ENCODE measurements around the gene SLC30A1. TPM values are rescaled to one million over a fixed set of nuclear protein-coding genes. Genes with fewer than 3 reads are reported as not detected.
A peak's percentile ranks its signal among the peaks of the same experiment; 100 is the strongest.

Gene SLC30A1
- total and polyA plus RNA-seq, 4 donors = 6.1 to 24.4 (median 12.4) TPM

- H3K27ac ChIP-seq (ENCODE audit: low read depth in 1 of 2, low read length in 2 of 2) = no peak overlapping the region
- no peaks in the 10 kb centered on the region for H3K4me1 ChIP-seq (ENCODE audit: control insufficient read depth in 1 of 2, insufficient read depth in 2 of 2, low read length in 2 of 2)
- no peaks in the 10 kb centered on the region for H3K36me3 ChIP-seq (ENCODE audit: control insufficient read depth in 1 of 2, insufficient read depth in 2 of 2, low read length in 1 of 2)
- DNase-seq = no peak
- no peak for ATAC-seq (ENCODE audit: low FRiP score)
- 81 to 83% methylated on average over 8 of the region's 8 CpGs for WGBS, 2 donors
- no peaks in the 10 kb centered on the region for H3K27me3 ChIP-seq (ENCODE audit: control insufficient read depth in 1 of 2, insufficient read depth in 2 of 2, low read length in 1 of 2)
- H3K4me3 ChIP-seq (ENCODE audit: low read length in 2 of 2) = no peak overlapping the region
- no peaks in the 10 kb centered on the region for H3K9me3 ChIP-seq (ENCODE audit: control insufficient read depth, low read length)
- intact Hi-C loops (cut with DNase I) = no loop called here
These were observed 40.4 kb upstream of the SLC30A1 start for GRCh38 chr1:211619033-211619996.

GRCh38 chr1:211616965-211617297 is 38.0 kb upstream of the SLC30A1 start:
- Histone ChIP-seq H3K4me3 (ENCODE audit: low read length in 2 of 2) (no peak overlapping the region), H3K4me1 (ENCODE audit: control insufficient read depth in 1 of 2, insufficient read depth in 2 of 2, low read length in 2 of 2) (no peaks in the 10 kb centered on the region), H3K27ac (ENCODE audit: low read depth in 1 of 2, low read length in 2 of 2) (peak overlapping the region; percentile 1 to 55), H3K27me3 (ENCODE audit: control insufficient read depth in 1 of 2, insufficient read depth in 2 of 2, low read length in 1 of 2) (no peaks in the 10 kb centered on the region), H3K9me3 (ENCODE audit: control insufficient read depth, low read length) (no peaks in the 10 kb centered on the region), H3K36me3 (ENCODE audit: control insufficient read depth in 1 of 2, insufficient read depth in 2 of 2, low read length in 1 of 2) (no peaks in the 10 kb centered on the region)
- WGBS, 2 donors = 48 to 49% methylated on average over 5 of the region's 5 CpGs
- DNase-seq = no peak
- intact Hi-C loops (cut with DNase I) = no loop called here
- no peak for ATAC-seq (ENCODE audit: low FRiP score)

GRCh38 chr1:211616231-211616964 is 37.4 kb upstream of the SLC30A1 start:
- Histone ChIP-seq H3K9me3 (ENCODE audit: control insufficient read depth, low read length) (no peaks in the 10 kb centered on the region), H3K36me3 (ENCODE audit: control insufficient read depth in 1 of 2, insufficient read depth in 2 of 2, low read length in 1 of 2) (no peaks in the 10 kb centered on the region), H3K27me3 (ENCODE audit: control insufficient read depth in 1 of 2, insufficient read depth in 2 of 2, low read length in 1 of 2) (no peaks in the 10 kb centered on the region), H3K27ac (ENCODE audit: low read depth in 1 of 2, low read length in 2 of 2) (peak overlapping the region; percentile 1 to 55), H3K4me3 (ENCODE audit: low read length in 2 of 2) (no peak overlapping the region), H3K4me1 (ENCODE audit: control insufficient read depth in 1 of 2, insufficient read depth in 2 of 2, low read length in 2 of 2) (no peaks in the 10 kb centered on the region)
- ATAC-seq (ENCODE audit: low FRiP score) (peak; percentile 72), DNase-seq (peak; percentile 88 to 92)
- WGBS, 2 donors = 19 to 23% methylated on average over 13 of the region's 13 CpGs
- intact Hi-C loops (cut with DNase I) = no loop called here

- no peak for ATAC-seq (ENCODE audit: low FRiP score)
- H3K27me3 ChIP-seq (ENCODE audit: control insufficient read depth in 1 of 2, insufficient read depth in 2 of 2, low read length in 1 of 2) = no peaks in the 10 kb centered on the region
- H3K4me1 ChIP-seq (ENCODE audit: control insufficient read depth in 1 of 2, insufficient read depth in 2 of 2, low read length in 2 of 2) = no peaks in the 10 kb centered on the region
- intact Hi-C loops (cut with DNase I) = loop anchor here in 1 of 2 donors (5.0 kb wide), 1 partner anchor 37 kb away; the partner anchor contains the start of gene SLC30A1
- DNase-seq = no peak
- WGBS, 2 donors = 93 to 94% methylated on average over 11 of the region's 11 CpGs
- no peaks in the 10 kb centered on the region for H3K36me3 ChIP-seq (ENCODE audit: control insufficient read depth in 1 of 2, insufficient read depth in 2 of 2, low read length in 1 of 2)
- no peak overlapping the region for H3K4me3 ChIP-seq (ENCODE audit: low read length in 2 of 2)
- H3K9me3 ChIP-seq (ENCODE audit: control insufficient read depth, low read length) = no peaks in the 10 kb centered on the region
- no peak overlapping the region for H3K27ac ChIP-seq (ENCODE audit: low read depth in 1 of 2, low read length in 2 of 2)
These were observed 35.7 kb upstream of the SLC30A1 start for GRCh38 chr1:211614615-211615014.

DNA sequence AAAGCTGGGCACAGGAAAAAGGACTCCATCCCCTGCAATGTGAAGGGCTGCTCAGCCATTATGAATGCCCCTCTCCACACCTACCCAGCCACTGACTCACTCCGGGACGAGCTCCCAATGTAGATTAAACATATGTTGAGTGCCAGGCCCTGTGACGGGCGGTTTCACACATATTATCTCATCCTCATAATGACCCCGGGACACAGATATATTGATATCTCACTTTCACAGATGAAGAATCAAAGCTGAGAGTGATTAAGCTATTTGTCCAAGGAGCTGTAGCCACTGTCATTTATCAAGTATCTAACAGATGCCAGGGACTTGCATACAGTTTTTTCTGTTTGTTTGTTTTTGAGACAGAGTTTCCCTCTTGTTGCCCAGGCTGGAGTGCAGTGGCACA is 35.0 kb upstream of the SLC30A1 start:
- H3K36me3 ChIP-seq (ENCODE audit: control insufficient read depth in 1 of 2, insufficient read depth in 2 of 2, low read length in 1 of 2) = no peaks in the 10 kb centered on the region
- WGBS, 2 donors = 42 to 57% methylated on average over 5 of the region's 5 CpGs

DNA sequence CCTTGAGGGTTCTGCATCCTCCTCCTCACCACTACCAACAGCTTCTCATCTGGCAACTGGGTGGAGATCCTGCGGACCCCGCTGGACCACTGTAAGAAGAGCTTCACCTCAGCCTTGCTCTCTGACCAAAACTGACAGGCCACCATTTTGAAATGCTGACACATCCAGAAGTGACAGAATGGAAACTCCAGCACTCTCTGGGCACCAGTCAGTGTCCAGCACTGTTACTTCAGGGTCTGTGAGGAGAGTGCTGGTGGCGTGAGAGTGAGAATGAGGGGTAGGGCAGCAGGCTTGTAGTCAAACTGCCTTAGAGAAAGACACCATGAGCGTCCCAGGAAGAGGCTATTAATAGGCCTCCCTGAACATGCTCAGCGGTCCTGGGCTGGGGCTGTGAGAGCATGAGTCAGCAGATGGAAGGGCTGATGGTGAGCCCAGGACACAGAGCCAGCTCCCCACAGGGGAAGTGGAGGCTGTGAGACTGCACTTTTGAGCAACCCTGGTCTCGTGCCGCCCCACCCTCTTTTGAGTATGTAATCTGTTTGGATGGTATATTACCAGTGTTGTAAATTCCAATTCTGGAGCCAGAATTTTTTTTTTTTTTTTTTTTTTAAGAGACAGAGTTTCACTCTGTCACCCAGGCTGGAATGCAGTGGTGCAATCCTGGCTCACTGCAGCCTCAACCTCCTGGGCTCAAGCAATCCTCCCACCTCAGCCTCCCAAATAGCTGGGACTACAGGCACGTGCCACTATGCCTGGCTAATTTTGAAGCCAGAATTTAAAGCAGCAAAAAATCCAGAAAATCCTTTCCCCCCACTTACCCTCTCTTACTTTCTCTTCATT is 34.4 kb upstream of the SLC30A1 start:
- no peaks in the 10 kb centered on the region for H3K36me3 ChIP-seq (ENCODE audit: control insufficient read depth in 1 of 2, insufficient read depth in 2 of 2, low read length in 1 of 2)
- intact Hi-C loops (cut with DNase I) = loop anchor here (2.0 to 5.0 kb wide), 2 partner anchors 33 to 36 kb away; partner anchors contain the start of gene SLC30A1 (in 1 of the 2)
- ATAC-seq (ENCODE audit: low FRiP score) (peak; percentile 89), DNase-seq (peak; percentile 93 to 95)
- H3K9me3 ChIP-seq (ENCODE audit: control insufficient read depth, low read length) = no peaks in the 10 kb centered on the region
- no peaks in the 10 kb centered on the region for H3K27me3 ChIP-seq (ENCODE audit: control insufficient read depth in 1 of 2, insufficient read depth in 2 of 2, low read length in 1 of 2)
- H3K27ac ChIP-seq (ENCODE audit: low read depth in 1 of 2, low read length in 2 of 2) = peak overlapping the region in 1 of 2 donors; percentile 65
- 45 to 46% methylated on average over 8 of the region's 8 CpGs for WGBS, 2 donors
- no peaks in the 10 kb centered on the region for H3K4me1 ChIP-seq (ENCODE audit: control insufficient read depth in 1 of 2, insufficient read depth in 2 of 2, low read length in 2 of 2)
- H3K4me3 ChIP-seq (ENCODE audit: low read length in 2 of 2) = no peak overlapping the region

More for the DNA sequence above, 35.0 kb upstream of the SLC30A1 start:
- Histone ChIP-seq H3K4me1 (ENCODE audit: control insufficient read depth in 1 of 2, insufficient read depth in 2 of 2, low read length in 2 of 2) (no peaks in the 10 kb centered on the region), H3K9me3 (ENCODE audit: control insufficient read depth, low read length) (no peaks in the 10 kb centered on the region), H3K27me3 (ENCODE audit: control insufficient read depth in 1 of 2, insufficient read depth in 2 of 2, low read length in 1 of 2) (no peaks in the 10 kb centered on the region), H3K27ac (ENCODE audit: low read depth in 1 of 2, low read length in 2 of 2) (peak overlapping the region in 1 of 2 donors; percentile 4), H3K4me3 (ENCODE audit: low read length in 2 of 2) (no peak overlapping the region)
- intact Hi-C loops (cut with DNase I) = loop anchor here (2.0 to 5.0 kb wide), 2 partner anchors 33 to 37 kb away; partner anchors contain the start of gene SLC30A1 (in 1 of the 2)
- DNase-seq (no peak), ATAC-seq (ENCODE audit: low FRiP score) (no peak)

DNA sequence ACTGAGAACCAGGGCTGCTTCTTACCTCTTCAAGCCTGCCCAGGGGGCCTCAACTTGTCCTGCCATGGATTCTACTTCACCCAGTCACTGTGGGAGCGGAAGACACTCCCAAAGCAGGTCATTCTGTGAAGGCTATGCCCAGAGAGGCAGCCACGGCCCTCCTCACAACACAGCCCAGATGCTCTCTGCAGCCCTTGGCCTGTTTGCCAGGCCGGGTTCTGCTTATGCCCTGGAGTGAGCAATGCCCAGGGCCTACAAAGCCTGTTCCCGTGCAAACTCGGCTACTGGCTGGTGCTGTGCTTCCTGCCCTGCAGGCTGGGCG is 33.8 kb upstream of the SLC30A1 start:
- Histone ChIP-seq H3K4me1 (ENCODE audit: control insufficient read depth in 1 of 2, insufficient read depth in 2 of 2, low read length in 2 of 2) (no peaks in the 10 kb centered on the region), H3K27me3 (ENCODE audit: control insufficient read depth in 1 of 2, insufficient read depth in 2 of 2, low read length in 1 of 2) (no peaks in the 10 kb centered on the region), H3K27ac (ENCODE audit: low read depth in 1 of 2, low read length in 2 of 2) (peak overlapping the region in 1 of 2 donors; percentile 65), H3K4me3 (ENCODE audit: low read length in 2 of 2) (no peak overlapping the region), H3K9me3 (ENCODE audit: control insufficient read depth, low read length) (no peaks in the 10 kb centered on the region), H3K36me3 (ENCODE audit: control insufficient read depth in 1 of 2, insufficient read depth in 2 of 2, low read length in 1 of 2) (no peaks in the 10 kb centered on the region)
- intact Hi-C loops (cut with DNase I) = loop anchor here (2.0 to 5.0 kb wide), 2 partner anchors 32 to 35 kb away; partner anchors contain the start of gene SLC30A1 (in 1 of the 2)
- no peak for DNase-seq
- ATAC-seq (ENCODE audit: low FRiP score) = peak; percentile 4
- 95 to 99% methylated on average over 6 of the region's 6 CpGs for WGBS, 2 donors

DNA sequence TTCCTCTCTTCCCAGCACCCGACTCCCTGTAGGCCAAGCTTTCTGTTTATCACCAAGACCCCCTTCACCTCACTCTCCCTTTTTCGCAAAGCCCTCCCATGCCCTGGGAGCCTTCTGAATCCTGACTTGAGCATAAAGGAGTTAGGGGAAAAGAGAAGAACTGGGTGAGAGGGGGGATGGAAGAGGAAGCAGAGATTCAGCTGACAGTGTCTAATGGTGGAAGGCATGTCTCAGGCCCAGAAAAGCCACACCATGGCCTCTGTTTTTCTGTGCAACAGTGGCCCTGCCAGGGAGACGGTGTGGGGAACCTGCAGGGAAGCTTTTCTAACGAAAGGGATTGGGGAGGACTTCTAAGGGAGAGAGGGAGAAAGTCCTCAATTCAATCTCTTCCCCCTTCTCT is 32.9 kb upstream of the SLC30A1 start:
- 83% methylated on average over 4 of the region's 4 CpGs for WGBS, 2 donors
- Histone ChIP-seq H3K27me3 (ENCODE audit: control insufficient read depth in 1 of 2, insufficient read depth in 2 of 2, low read length in 1 of 2) (no peaks in the 10 kb centered on the region), H3K36me3 (ENCODE audit: control insufficient read depth in 1 of 2, insufficient read depth in 2 of 2, low read length in 1 of 2) (no peaks in the 10 kb centered on the region), H3K27ac (ENCODE audit: low read depth in 1 of 2, low read length in 2 of 2) (peak overlapping the region in 1 of 2 donors; percentile 4), H3K4me1 (ENCODE audit: control insufficient read depth in 1 of 2, insufficient read depth in 2 of 2, low read length in 2 of 2) (no peaks in the 10 kb centered on the region), H3K4me3 (ENCODE audit: low read length in 2 of 2) (no peak overlapping the region), H3K9me3 (ENCODE audit: control insufficient read depth, low read length) (no peaks in the 10 kb centered on the region)
- DNase-seq = no peak
- intact Hi-C loops (cut with DNase I) = loop anchor here (2.0 to 5.0 kb wide), 2 partner anchors 31 to 35 kb away; partner anchors contain the start of gene SLC30A1 (in 1 of the 2)
- ATAC-seq (ENCODE audit: low FRiP score) = no peak
